Endothelial cell (in vitro differentiated cells): ENCODE results near the gene ZFYVE9. TPM values are rescaled to one million over a fixed set of nuclear protein-coding genes. Genes with fewer than 3 reads are reported as not detected.

ENCODE experiments used
- DNase-seq: peaks from one replicate; pipeline ENCODE4 v3.0.0; 2021; ENCODE audit warnings: low spot score
- H3K27ac Mint-ChIP-seq: one replicate; pipeline ENCODE4 v1.8.0; 2021; ENCODE audit warnings: mixed read lengths, inconsistent platforms; ENCODE audit not compliant: unreplicated experiment
- H3K27me3 Mint-ChIP-seq: one replicate; pipeline ENCODE4 v1.8.0; 2021; ENCODE audit warnings: mild to moderate bottlenecking, moderate library complexity, mixed read lengths, inconsistent platforms; ENCODE audit not compliant: unreplicated experiment
- H3K36me3 Mint-ChIP-seq: one replicate; pipeline ENCODE4 v1.8.0; 2021; ENCODE audit warnings: mild to moderate bottlenecking, low read depth, mixed read lengths, inconsistent platforms; ENCODE audit not compliant: unreplicated experiment
- H3K4me1 Mint-ChIP-seq: one replicate; pipeline ENCODE4 v1.8.0; 2021; ENCODE audit warnings: mild to moderate bottlenecking, mixed read lengths, inconsistent platforms; ENCODE audit not compliant: unreplicated experiment
- H3K4me3 Mint-ChIP-seq: one replicate; pipeline ENCODE4 v1.8.0; 2021; ENCODE audit warnings: mild to moderate bottlenecking, mixed read lengths, inconsistent platforms; ENCODE audit not compliant: unreplicated experiment
- H3K9me3 Mint-ChIP-seq: one replicate; pipeline ENCODE4 v1.8.0; 2021; ENCODE audit warnings: mixed read lengths, inconsistent platforms; ENCODE audit not compliant: unreplicated experiment
- CTCF ChIP-seq: fragments of 200-600 bp; sonication (generic); IDR thresholded peaks from one replicate; pipeline ENCODE4 v1.5.0; 2021; ENCODE audit warnings: antibody characterized with exemption; ENCODE audit not compliant: unreplicated experiment
- total RNA-seq: library from RNA; stranded (reverse); fragmentation: NEBNext Ultra II Directional; extraction: Animal tissue kit (Norgen Biotek cat#: 25700); gene quantifications from one replicate; pipeline ENCODE4 v1.2.1, GENCODE V29; 2021; ENCODE audit not compliant: unreplicated experiment

The ZFYVE9 gene
- total RNA-seq, 1 donor from 2014 or later, result 19.5 TPM

GRCh38 chr1:52385376-52385775, 243.5 kb downstream of the ZFYVE9 start:
- TF ChIP-seq CTCF, result no peak
- H3K36me3 Mint-ChIP-seq, result peaks cover 4% of the 10 kb centered on the region
- no peaks in the 10 kb centered on the region for H3K4me1 Mint-ChIP-seq

GRCh38 chr1:52386458-52386857, 244.6 kb downstream of the ZFYVE9 start:
- peak overlapping the region; percentile 74 for H3K27ac Mint-ChIP-seq
- H3K9me3 Mint-ChIP-seq, result no peaks in the 10 kb centered on the region
- DNase-seq, result no peak
- TF ChIP-seq CTCF, result no peak
- H3K36me3 Mint-ChIP-seq, result peaks cover 4% of the 10 kb centered on the region
- no peaks in the 10 kb centered on the region for H3K4me1 Mint-ChIP-seq
- H3K27me3 Mint-ChIP-seq, result no peaks in the 10 kb centered on the region
- no peak overlapping the region for H3K4me3 Mint-ChIP-seq

More at GRCh38 chr1:52385376-52385775, 243.5 kb downstream of the ZFYVE9 start:
- Mint-ChIP-seq H3K27me3 (no peaks in the 10 kb centered on the region), H3K27ac (no peak overlapping the region), H3K4me3 (no peak overlapping the region), H3K9me3 (no peaks in the 10 kb centered on the region)
- no peak for DNase-seq

GRCh38 chr1:52393174-52393573, 251.3 kb downstream of the ZFYVE9 start:
- no peaks in the 10 kb centered on the region for H3K9me3 Mint-ChIP-seq
- no peaks in the 10 kb centered on the region for H3K4me1 Mint-ChIP-seq
- no peaks in the 10 kb centered on the region for H3K27me3 Mint-ChIP-seq
- no peak for DNase-seq
- H3K27ac Mint-ChIP-seq, result no peak overlapping the region
- H3K4me3 Mint-ChIP-seq, result no peak overlapping the region
- H3K36me3 Mint-ChIP-seq, result peaks cover 3% of the 10 kb centered on the region
- TF ChIP-seq CTCF, result no peak

Other genes starting within 250 kb of the ZFYVE9 start
- 15.1 TPM for gene RAB3B, start 151.4 kb upstream of the ZFYVE9 start, total RNA-seq
- gene KTI12, start 108.3 kb upstream of the ZFYVE9 start, total RNA-seq, result 8.4 TPM
- 49.9 TPM for gene TXNDC12, start 86.9 kb upstream of the ZFYVE9 start, total RNA-seq
- gene BTF3L4, start 85.8 kb upstream of the ZFYVE9 start, total RNA-seq, result 42.0 TPM
- gene CC2D1B, start 224.1 kb downstream of the ZFYVE9 start, total RNA-seq, result 43.1 TPM